ENCODE measurements around the gene MOSPD3.

- TF ChIP-seq, protein P1, sequence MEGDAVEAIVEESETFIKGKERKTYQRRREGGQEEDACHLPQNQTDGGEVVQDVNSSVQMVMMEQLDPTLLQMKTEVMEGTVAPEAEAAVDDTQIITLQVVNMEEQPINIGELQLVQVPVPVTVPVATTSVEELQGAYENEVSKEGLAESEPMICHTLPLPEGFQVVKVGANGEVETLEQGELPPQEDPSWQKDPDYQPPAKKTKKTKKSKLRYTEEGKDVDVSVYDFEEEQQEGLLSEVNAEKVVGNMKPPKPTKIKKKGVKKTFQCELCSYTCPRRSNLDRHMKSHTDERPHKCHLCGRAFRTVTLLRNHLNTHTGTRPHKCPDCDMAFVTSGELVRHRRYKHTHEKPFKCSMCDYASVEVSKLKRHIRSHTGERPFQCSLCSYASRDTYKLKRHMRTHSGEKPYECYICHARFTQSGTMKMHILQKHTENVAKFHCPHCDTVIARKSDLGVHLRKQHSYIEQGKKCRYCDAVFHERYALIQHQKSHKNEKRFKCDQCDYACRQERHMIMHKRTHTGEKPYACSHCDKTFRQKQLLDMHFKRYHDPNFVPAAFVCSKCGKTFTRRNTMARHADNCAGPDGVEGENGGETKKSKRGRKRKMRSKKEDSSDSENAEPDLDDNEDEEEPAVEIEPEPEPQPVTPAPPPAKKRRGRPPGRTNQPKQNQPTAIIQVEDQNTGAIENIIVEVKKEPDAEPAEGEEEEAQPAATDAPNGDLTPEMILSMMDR (conservative IDR thresholded peaks at IDR 0.05; ENCODE audit: low read depth in 2 of 2): no peak
- TF ChIP-seq EZH2 (IDR thresholded peaks at IDR 0.05; ENCODE audit: low read depth, unreplicated experiment): no peak
- TF ChIP-seq, protein P2, sequence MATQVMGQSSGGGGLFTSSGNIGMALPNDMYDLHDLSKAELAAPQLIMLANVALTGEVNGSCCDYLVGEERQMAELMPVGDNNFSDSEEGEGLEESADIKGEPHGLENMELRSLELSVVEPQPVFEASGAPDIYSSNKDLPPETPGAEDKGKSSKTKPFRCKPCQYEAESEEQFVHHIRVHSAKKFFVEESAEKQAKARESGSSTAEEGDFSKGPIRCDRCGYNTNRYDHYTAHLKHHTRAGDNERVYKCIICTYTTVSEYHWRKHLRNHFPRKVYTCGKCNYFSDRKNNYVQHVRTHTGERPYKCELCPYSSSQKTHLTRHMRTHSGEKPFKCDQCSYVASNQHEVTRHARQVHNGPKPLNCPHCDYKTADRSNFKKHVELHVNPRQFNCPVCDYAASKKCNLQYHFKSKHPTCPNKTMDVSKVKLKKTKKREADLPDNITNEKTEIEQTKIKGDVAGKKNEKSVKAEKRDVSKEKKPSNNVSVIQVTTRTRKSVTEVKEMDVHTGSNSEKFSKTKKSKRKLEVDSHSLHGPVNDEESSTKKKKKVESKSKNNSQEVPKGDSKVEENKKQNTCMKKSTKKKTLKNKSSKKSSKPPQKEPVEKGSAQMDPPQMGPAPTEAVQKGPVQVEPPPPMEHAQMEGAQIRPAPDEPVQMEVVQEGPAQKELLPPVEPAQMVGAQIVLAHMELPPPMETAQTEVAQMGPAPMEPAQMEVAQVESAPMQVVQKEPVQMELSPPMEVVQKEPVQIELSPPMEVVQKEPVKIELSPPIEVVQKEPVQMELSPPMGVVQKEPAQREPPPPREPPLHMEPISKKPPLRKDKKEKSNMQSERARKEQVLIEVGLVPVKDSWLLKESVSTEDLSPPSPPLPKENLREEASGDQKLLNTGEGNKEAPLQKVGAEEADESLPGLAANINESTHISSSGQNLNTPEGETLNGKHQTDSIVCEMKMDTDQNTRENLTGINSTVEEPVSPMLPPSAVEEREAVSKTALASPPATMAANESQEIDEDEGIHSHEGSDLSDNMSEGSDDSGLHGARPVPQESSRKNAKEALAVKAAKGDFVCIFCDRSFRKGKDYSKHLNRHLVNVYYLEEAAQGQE (IDR thresholded peaks at IDR 0.05; ENCODE audit: unreplicated experiment): no peak
Measured at GRCh38 chr7:100630066-100630465, 17.7 kb downstream of the MOSPD3 start.

All from GM23338 (cell line).